Neutrophil (primary cell): ENCODE data around the gene PPP1R14C.

Experiments
- H3K27ac ChIP-seq: fragments of 200-600 bp; sonication (generic); 2 replicates; pipeline ENCODE4 v1.5.1; 2016; ENCODE audit warnings: mild to moderate bottlenecking, moderate library complexity
- H3K27me3 ChIP-seq: fragments of 200-600 bp; sonication (generic); 2 replicates; pipeline ENCODE4 v1.6.0; 2016; ENCODE audit warnings: mild to moderate bottlenecking
- H3K36me3 ChIP-seq: fragments of 200-600 bp; sonication (generic); 2 replicates; pipeline ENCODE4 v1.5.1; 2017
- H3K4me1 ChIP-seq, 2 experiments: fragments of 200-600 bp in 1 of 2; sonication (generic) in 1 of 2; 1 replicate in 1 of 2; 2 replicates in 1 of 2; pipeline versions ENCODE4 v1.5.1 to v1.6.1; 2013 to 2016; ENCODE audit warnings: low read depth in 1 of 2, low read length in 1 of 2, mild to moderate bottlenecking in 1 of 2, moderate library complexity in 1 of 2; ENCODE audit not compliant: control insufficient read depth in 1 of 2, insufficient read depth in 1 of 2
- H3K4me3 ChIP-seq, 2 experiments: fragments of 200-600 bp in 1 of 2; sonication (generic) in 1 of 2; 1 replicate in 1 of 2; 2 replicates in 1 of 2; pipeline ENCODE4 v1.5.1; 2013 to 2016; ENCODE audit warnings: low read depth in 1 of 2, low read length in 1 of 2, mild to moderate bottlenecking in 1 of 2, moderate library complexity in 1 of 2
- H3K9me3 ChIP-seq: fragments of 200-600 bp; sonication (generic); 2 replicates; pipeline ENCODE4 v1.5.1; 2016
- TF ChIP-seq, protein P1 (sequence below): fragments of 200-600 bp; sonication (generic); IDR thresholded peaks from 2 replicates; pipeline ENCODE4 v1.5.1; 2016; ENCODE audit warnings: antibody characterized with exemption

PPP1R14C gene

DNA sequence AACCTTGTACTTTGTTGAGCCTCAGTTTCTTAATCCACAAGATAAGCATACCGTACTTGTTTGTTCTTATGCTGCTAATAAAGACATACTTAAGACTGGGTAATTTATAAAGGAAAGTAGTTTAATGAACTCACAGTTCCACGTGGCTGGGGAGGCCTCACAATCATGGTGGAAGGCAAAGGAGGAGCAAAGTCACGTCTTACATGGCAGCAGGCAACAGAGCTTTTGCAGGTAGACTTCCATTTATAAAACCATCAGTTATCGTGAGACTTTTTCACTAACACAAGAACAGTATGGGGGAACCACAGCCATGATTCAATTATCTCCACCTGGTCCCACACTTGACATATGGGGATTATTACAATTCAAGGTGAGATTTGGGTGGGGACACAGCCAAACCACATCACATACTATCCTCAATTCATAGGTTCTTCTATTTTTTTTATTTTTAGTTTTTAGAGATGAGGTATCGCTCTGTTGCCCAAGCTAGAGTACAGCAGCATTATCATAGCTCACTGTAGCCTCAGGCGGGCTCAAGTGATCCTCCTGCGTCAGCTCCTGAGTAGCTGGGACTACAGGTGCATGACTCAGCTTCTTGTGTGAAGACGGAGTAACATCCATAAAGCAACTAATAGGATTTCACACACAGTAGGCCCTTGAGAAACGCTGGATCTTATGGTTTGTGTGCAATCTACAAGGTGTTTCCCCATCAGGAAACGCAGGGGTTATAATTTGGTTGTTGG is 149.3 kb downstream of the PPP1R14C start:
- Histone ChIP-seq H3K27me3 (no peaks in the 10 kb centered on the region), H3K36me3 (no peaks in the 10 kb centered on the region), H3K4me1 (no peaks in the 10 kb centered on the region), H3K4me3 (no peak overlapping the region), H3K9me3 (peaks cover 3% of the 10 kb centered on the region), H3K27ac (no peak overlapping the region)
- TF ChIP-seq, protein P1, sequence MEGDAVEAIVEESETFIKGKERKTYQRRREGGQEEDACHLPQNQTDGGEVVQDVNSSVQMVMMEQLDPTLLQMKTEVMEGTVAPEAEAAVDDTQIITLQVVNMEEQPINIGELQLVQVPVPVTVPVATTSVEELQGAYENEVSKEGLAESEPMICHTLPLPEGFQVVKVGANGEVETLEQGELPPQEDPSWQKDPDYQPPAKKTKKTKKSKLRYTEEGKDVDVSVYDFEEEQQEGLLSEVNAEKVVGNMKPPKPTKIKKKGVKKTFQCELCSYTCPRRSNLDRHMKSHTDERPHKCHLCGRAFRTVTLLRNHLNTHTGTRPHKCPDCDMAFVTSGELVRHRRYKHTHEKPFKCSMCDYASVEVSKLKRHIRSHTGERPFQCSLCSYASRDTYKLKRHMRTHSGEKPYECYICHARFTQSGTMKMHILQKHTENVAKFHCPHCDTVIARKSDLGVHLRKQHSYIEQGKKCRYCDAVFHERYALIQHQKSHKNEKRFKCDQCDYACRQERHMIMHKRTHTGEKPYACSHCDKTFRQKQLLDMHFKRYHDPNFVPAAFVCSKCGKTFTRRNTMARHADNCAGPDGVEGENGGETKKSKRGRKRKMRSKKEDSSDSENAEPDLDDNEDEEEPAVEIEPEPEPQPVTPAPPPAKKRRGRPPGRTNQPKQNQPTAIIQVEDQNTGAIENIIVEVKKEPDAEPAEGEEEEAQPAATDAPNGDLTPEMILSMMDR, result no peak

DNA sequence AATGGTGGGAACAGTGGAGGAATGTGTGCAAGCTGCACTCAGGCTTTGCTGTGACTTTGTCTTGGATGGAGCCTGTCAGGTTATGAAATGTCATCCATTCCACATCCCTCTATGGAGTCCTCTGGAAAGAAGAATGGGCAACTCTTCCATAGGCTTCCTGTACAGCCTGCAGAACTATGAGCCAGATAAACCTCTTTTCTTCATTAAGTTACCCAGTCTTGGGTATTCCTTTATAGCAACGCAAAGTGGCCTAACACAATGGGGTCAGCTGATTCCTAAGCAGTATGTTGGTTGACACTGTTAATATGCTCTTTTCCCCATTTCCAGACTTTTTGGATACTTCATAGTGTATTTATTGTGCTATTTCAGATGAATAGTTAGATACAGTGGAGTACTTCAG is 150.2 kb downstream of the PPP1R14C start:
- Histone ChIP-seq H3K4me1 (no peaks in the 10 kb centered on the region), H3K27me3 (no peaks in the 10 kb centered on the region), H3K36me3 (no peaks in the 10 kb centered on the region), H3K9me3 (peaks cover 3% of the 10 kb centered on the region), H3K4me3 (no peak overlapping the region), H3K27ac (no peak overlapping the region)
- TF ChIP-seq, protein P1, result no peak

DNA sequence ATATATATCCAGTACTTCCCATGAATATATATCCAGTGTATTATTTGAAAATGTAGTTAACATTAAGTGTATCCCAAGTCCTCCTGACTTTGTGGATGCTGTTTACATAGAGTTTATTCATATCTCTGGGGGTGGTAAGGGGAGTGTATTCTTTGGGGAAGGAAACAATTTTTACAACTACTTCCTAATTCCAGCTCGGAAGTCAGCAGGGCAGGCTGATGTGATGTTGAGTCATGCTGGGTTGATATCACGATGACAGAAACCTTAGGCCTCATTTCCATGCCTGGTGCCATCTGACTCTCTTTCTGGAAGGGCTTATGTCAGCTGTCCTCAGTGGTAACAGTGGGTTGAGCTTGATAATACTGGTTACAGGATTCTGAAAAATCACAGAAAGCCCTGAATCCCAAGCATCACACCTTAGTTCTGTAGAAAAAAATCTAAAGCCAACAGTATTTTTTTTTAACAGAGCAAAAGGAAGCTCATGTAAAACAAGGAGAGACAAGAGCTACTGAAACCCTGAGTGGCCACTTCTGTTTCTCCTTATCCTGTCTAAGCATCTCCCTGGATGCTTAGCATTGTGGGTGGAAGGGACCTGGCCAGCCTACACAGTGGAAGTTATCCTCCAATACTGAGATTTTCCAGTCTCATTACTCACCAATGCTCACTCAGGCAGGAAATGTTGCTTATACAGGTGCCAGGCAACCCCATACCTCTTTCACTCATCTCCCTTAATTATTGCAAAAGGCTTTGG is 150.8 kb downstream of the PPP1R14C start:
- no peaks in the 10 kb centered on the region for H3K27me3 ChIP-seq
- peaks cover 3% of the 10 kb centered on the region for H3K9me3 ChIP-seq
- TF ChIP-seq, protein P1, result no peak
- H3K4me1 ChIP-seq, result no peaks in the 10 kb centered on the region
- H3K36me3 ChIP-seq, result no peaks in the 10 kb centered on the region
- no peak overlapping the region for H3K4me3 ChIP-seq
- H3K27ac ChIP-seq, result no peak overlapping the region

DNA sequence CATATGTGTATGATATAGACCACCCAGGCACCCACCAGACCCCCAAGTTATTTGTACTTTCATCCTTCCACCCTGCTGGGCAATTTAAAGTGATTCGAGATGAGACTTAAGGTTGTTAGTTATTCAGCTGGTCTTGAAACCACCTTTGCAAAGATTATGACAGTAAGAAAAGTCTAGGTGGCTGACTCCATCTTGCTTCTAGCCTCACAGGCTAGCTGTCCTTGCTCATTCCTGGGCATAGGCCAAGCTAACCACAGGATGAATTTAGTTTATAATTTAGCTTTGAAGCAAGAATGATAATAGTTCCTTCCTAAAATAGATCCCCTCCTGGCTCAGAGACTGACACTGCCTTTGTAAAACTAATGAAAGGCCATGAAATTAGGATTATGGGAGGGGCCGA is 154.0 kb downstream of the PPP1R14C start:
- Histone ChIP-seq H3K9me3 (peaks cover 3% of the 10 kb centered on the region), H3K27me3 (no peaks in the 10 kb centered on the region), H3K4me1 (no peaks in the 10 kb centered on the region), H3K36me3 (no peaks in the 10 kb centered on the region), H3K27ac (no peak overlapping the region), H3K4me3 (no peak overlapping the region)
- TF ChIP-seq, protein P1, result no peak

DNA sequence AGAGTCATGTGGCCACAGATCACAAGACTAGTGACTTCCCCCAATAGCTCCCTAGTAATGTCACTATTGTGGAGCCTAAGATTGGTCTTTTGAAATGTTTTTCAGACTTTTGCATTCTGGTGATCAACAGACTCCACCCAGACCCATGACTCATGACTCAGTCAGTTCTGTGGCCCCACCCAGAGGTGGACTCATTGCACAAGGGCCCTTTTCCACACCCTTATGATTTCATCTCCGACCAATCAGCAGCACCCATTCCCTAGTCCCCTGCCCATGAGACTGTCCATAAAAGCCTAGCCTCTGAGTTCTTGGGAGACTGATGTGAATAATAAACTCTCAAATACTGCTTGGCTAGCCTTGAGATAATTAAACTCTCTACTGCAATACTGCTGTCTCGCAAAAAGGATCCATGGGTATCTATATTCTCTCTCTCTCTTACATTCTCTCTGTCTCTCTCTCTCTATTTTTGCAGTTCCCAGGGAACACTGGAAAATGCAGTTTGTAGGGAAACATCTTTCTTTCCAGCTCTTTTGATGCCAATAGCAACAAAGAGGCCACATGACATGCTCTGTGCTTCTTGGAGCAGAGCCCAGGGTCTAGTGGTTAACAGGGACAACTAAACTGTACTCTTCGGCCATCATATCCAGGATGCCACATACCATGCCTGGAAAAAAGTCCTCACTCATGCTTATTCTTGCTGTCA is 154.6 kb downstream of the PPP1R14C start:
- TF ChIP-seq, protein P1, result no peak
- no peak overlapping the region for H3K27ac ChIP-seq
- H3K9me3 ChIP-seq, result peaks cover 3% of the 10 kb centered on the region
- H3K27me3 ChIP-seq, result peaks cover 1% of the 10 kb centered on the region
- H3K4me3 ChIP-seq, result no peak overlapping the region
- no peaks in the 10 kb centered on the region for H3K36me3 ChIP-seq
- no peaks in the 10 kb centered on the region for H3K4me1 ChIP-seq
